Vagina (tissue), 2 donors: ENCODE data around the gene ZNF385C. TPM values are rescaled to one million over a fixed set of nuclear protein-coding genes. Genes with fewer than 3 reads are reported as not detected.

Experiments
- DNase-seq, 2 donors: peaks; one replicate each; pipeline ENCODE4 v3.0.0-alpha.2; 2017; ENCODE audit errors: extremely low spot score in 2 of 2
- H3K27ac ChIP-seq: fragments of 200-600 bp; sonication (generic); one replicate; pipeline ENCODE4 v1.5.1; 2019
- H3K27me3 ChIP-seq: fragments of 200-600 bp; sonication (generic); one replicate; pipeline ENCODE4 v1.5.1; 2019
- H3K36me3 ChIP-seq, 2 donors: fragments of 200-600 bp; sonication (generic); one replicate each; pipeline ENCODE4 v1.5.1; 2017 to 2019
- H3K4me1 ChIP-seq: fragments of 200-600 bp; sonication (generic); one replicate; pipeline ENCODE4 v1.5.1; 2019
- H3K4me3 ChIP-seq, 2 donors: fragments of 200-600 bp; sonication (generic); 1 replicate in 1 of 2; 2 replicates in 1 of 2; pipeline ENCODE4 v1.5.1; 2016 to 2019
- H3K9me3 ChIP-seq: fragments of 200-600 bp; sonication (generic); one replicate; pipeline ENCODE4 v1.5.1; 2019
- POLR2A ChIP-seq, 2 donors: fragments of 450-650 bp; IDR thresholded peaks; one replicate each; pipeline ENCODE4 v1.6.1; 2017; ENCODE audit warnings: antibody characterized with exemption in 2 of 2, mild to moderate bottlenecking in 2 of 2, moderate library complexity in 2 of 2
- POLR2AphosphoS5 ChIP-seq, 2 donors: sonication (generic); formaldehyde crosslinking; IDR thresholded peaks; one replicate each; pipeline ENCODE4 v1.9.0; 2017; ENCODE audit warnings: antibody characterized with exemption in 2 of 2, mild to moderate bottlenecking in 2 of 2, low read depth in 1 of 2; ENCODE audit not compliant: insufficient read depth in 1 of 2
- intact Hi-C: fragments of 100-400 bp; cut with DNase I; formaldehyde crosslinking; loops from one replicate; pipeline ENCODE4 v1.15.1; 2023
- total RNA-seq: library from RNA; depleted of rRNA; stranded (reverse); fragments of >200 nt; gene quantifications from one replicate; pipeline ENCODE4 v1.2.3, GENCODE V29; 2016
- TF ChIP-seq, protein P1 (sequence below), 3 experiments: fragments of 450-650 bp in 2 of 3; fragments of 200-600 bp in 1 of 3; sonication (generic) in 1 of 3; IDR thresholded peaks; one replicate each; pipeline ENCODE4 v1.5.1; 2017 to 2019; ENCODE audit warnings: antibody characterized with exemption in 3 of 3, mild to moderate bottlenecking in 2 of 3, moderate library complexity in 2 of 3

Gene ZNF385C
- total RNA-seq, 1 donor from 2014 or later = 0.49 TPM

DNA sequence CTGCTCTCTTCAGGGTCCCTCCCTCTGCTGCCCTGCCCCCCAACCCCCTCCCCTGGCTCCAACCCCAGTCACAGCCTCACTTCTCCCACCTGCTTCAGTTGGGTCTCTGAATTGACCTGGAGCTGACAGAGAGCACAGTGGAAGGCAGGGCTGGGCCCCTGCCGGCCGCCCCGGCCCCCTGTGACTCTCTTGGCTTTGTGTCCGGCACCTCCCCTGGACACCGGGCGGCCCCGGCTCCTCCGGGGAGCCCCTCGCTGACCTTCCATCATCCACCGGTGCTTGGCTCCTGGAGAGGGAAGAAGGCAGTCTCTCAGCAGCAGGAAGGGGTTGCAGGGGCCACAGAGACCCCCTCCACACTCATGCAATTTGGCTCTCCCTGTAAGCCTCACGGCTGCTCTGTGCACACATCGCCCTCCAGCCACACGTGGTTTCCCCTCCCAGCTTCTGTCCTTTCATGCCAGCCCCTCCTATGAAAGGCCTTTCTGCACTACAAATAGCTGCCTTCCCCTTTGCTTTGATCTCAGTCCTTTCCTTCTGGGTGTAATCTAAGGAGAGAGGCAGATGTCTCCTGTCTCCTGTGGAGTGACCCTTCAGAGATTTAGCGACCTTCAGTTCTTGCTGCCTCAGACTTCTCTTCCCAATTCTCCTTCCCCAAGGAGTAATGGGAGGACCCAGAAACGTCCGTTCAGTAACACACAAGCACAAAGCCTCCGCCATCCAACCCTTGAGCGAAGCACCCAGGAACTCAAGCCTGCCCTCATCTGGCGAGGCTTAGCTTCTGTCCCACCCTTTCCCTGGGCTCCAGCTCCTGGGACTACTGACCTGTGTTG, 70.1 kb downstream of the ZNF385C start:
- Histone ChIP-seq H3K27ac (no peak overlapping the region), H3K4me1 (peaks cover 13% of the 10 kb centered on the region), H3K27me3 (no peaks in the 10 kb centered on the region), H3K9me3 (no peaks in the 10 kb centered on the region), H3K4me3 (no peak overlapping the region), H3K36me3 (peaks cover 0 to 1% of the 10 kb centered on the region in 2 donors)
- TF ChIP-seq, protein P1, sequence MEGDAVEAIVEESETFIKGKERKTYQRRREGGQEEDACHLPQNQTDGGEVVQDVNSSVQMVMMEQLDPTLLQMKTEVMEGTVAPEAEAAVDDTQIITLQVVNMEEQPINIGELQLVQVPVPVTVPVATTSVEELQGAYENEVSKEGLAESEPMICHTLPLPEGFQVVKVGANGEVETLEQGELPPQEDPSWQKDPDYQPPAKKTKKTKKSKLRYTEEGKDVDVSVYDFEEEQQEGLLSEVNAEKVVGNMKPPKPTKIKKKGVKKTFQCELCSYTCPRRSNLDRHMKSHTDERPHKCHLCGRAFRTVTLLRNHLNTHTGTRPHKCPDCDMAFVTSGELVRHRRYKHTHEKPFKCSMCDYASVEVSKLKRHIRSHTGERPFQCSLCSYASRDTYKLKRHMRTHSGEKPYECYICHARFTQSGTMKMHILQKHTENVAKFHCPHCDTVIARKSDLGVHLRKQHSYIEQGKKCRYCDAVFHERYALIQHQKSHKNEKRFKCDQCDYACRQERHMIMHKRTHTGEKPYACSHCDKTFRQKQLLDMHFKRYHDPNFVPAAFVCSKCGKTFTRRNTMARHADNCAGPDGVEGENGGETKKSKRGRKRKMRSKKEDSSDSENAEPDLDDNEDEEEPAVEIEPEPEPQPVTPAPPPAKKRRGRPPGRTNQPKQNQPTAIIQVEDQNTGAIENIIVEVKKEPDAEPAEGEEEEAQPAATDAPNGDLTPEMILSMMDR (IDR thresholded peaks at IDR 0.05) = no peak
- TF ChIP-seq POLR2A (IDR thresholded peaks at IDR 0.05) (no peak), POLR2AphosphoS5 (IDR thresholded peaks at IDR 0.05; ENCODE audit: insufficient read depth in 1 of 2, low read depth in 1 of 2) (no peak)
- no peak for DNase-seq
- intact Hi-C loops = no loop called here

- Histone ChIP-seq H3K27ac (no peak overlapping the region), H3K36me3 (peaks cover 0 to 8% of the 10 kb centered on the region in 2 donors), H3K4me1 (peaks cover 13% of the 10 kb centered on the region), H3K27me3 (no peaks in the 10 kb centered on the region), H3K4me3 (no peak overlapping the region), H3K9me3 (no peaks in the 10 kb centered on the region)
- intact Hi-C loops = no loop called here
- DNase-seq = no peak
- TF ChIP-seq, protein P1 (IDR thresholded peaks at IDR 0.05) = no peak
- no peak for TF ChIP-seq POLR2AphosphoS5 (IDR thresholded peaks at IDR 0.05; ENCODE audit: insufficient read depth in 1 of 2, low read depth in 1 of 2)
- TF ChIP-seq POLR2A (IDR thresholded peaks at IDR 0.05) = no peak
Measured at GRCh38 chr17:42027590-42027889, 70.7 kb downstream of the ZNF385C start.

DNA sequence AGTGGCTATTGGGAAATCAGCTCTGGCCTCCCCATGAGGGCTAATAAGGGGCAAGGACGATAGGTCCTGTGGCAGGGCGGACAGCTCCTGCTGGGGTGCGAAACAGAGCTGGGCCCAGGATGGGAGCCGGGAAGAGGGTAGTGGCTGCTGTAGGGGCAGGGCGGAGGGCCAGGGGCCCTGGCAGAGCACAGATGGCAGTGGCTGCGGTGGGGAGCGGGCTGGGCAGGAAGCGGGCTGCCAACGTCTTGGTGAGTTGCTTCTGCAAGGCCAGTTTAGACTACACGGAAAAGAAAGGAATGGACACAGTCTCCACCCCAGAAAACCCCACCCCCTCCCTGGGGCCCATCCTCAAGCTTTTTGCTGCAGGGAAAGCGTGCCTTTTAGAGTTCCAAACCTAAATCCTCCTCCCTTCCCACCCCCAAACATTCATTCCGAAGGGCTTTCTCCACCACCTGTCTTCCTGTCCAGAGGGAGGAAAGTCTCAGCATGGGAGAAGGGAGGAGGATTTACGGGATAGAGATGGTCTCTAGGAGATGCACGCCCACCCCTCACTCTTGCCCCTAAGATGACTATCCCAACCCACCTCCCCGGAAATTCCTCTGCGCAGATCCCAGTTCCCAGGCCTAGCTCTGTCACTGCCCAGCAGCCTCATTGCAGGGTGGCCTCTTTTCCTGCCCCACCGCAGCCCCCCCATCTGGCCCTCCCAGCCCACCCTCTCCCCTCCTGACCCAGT, 71.2 kb downstream of the ZNF385C start:
- Histone ChIP-seq H3K27ac (no peak overlapping the region), H3K9me3 (no peaks in the 10 kb centered on the region), H3K4me3 (no peak overlapping the region), H3K27me3 (no peaks in the 10 kb centered on the region), H3K4me1 (peaks cover 13% of the 10 kb centered on the region), H3K36me3 (peaks cover 0 to 13% of the 10 kb centered on the region in 2 donors)
- TF ChIP-seq POLR2A (IDR thresholded peaks at IDR 0.05) = no peak
- no peak for TF ChIP-seq POLR2AphosphoS5 (IDR thresholded peaks at IDR 0.05; ENCODE audit: insufficient read depth in 1 of 2, low read depth in 1 of 2)
- TF ChIP-seq, protein P1 (IDR thresholded peaks at IDR 0.05) = no peak
- intact Hi-C loops = no loop called here
- DNase-seq = no peak

GRCh38 chr17:42025936-42026335, 72.3 kb downstream of the ZNF385C start:
- H3K9me3 ChIP-seq = no peaks in the 10 kb centered on the region
- intact Hi-C loops = loop anchor here (2.0 kb wide), 1 partner anchor 91 kb away; no protein-coding TSS in a partner anchor
- TF ChIP-seq POLR2AphosphoS5 (IDR thresholded peaks at IDR 0.05; ENCODE audit: insufficient read depth in 1 of 2, low read depth in 1 of 2) (no peak), POLR2A (IDR thresholded peaks at IDR 0.05) (no peak)
- TF ChIP-seq, protein P1 (IDR thresholded peaks at IDR 0.05) = no peak
- H3K36me3 ChIP-seq = peaks cover 0 to 17% of the 10 kb centered on the region in 2 donors
- H3K4me3 ChIP-seq = no peak overlapping the region
- DNase-seq = no peak
- H3K27ac ChIP-seq = no peak overlapping the region
- H3K4me1 ChIP-seq = peaks cover 19% of the 10 kb centered on the region
- no peaks in the 10 kb centered on the region for H3K27me3 ChIP-seq
